ENCODE data around the gene MED15. TPM values are rescaled to one million over a fixed set of nuclear protein-coding genes. Genes with fewer than 3 reads are reported as not detected.

MED15 gene
- total and polyA plus RNA-seq, 2 donors from 2014 or later: 31.7 to 102 TPM

GRCh38 chr22:20562607-20563465 is 55.4 kb downstream of the MED15 start:
- H3K4me1 ChIP-seq (ENCODE audit: control insufficient read depth in 2 of 3, insufficient read depth in 2 of 3, low read depth in 1 of 3, low read length in 3 of 3): peaks cover 0 to 15% (median 4%) of the 10 kb centered on the region in 3 donors

GRCh38 chr22:20563466-20563906 is 56.1 kb downstream of the MED15 start:
- H3K36me3 ChIP-seq (ENCODE audit: control insufficient read depth in 2 of 3, insufficient read depth in 3 of 3, low read length in 3 of 3): peaks cover 6 to 43% (median 26%) of the 10 kb centered on the region in 3 donors

More at GRCh38 chr22:20562607-20563465, 55.4 kb downstream of the MED15 start:
- Histone ChIP-seq H3K27ac (ENCODE audit: low read depth in 2 of 2, low read length in 2 of 2) (no peak overlapping the region), H3K36me3 (ENCODE audit: control insufficient read depth in 2 of 3, insufficient read depth in 3 of 3, low read length in 3 of 3) (peaks cover 5 to 42% (median 25%) of the 10 kb centered on the region in 3 donors), H3K27me3 (ENCODE audit: control insufficient read depth, insufficient read depth, low read length) (no peaks in the 10 kb centered on the region), H3K9me3 (ENCODE audit: control insufficient read depth in 2 of 3, insufficient read depth in 1 of 3, low read length in 3 of 3) (no peaks in the 10 kb centered on the region), H3K4me3 (ENCODE audit: low read length in 3 of 3) (no peak overlapping the region), H3K9ac (ENCODE audit: low read length in 3 of 3) (no peak overlapping the region)
- TF ChIP-seq CTCF (IDR thresholded peaks at IDR 0.05; ENCODE audit: borderline replicate concordance, extremely low read depth, insufficient read depth): no peak
- FAIRE-seq (no peak), DNase-seq (no peak)
- intact Hi-C loops (cut with DNase I): no loop called here

GRCh38 chr22:20563941-20564371 is 56.5 kb downstream of the MED15 start:
- intact Hi-C loops (cut with DNase I): no loop called here
- Histone ChIP-seq H3K4me3 (ENCODE audit: low read length in 3 of 3) (no peak overlapping the region), H3K36me3 (ENCODE audit: control insufficient read depth in 2 of 3, insufficient read depth in 3 of 3, low read length in 3 of 3) (peaks cover 4 to 43% (median 27%) of the 10 kb centered on the region in 3 donors), H3K27me3 (ENCODE audit: control insufficient read depth, insufficient read depth, low read length) (no peaks in the 10 kb centered on the region), H3K4me1 (ENCODE audit: control insufficient read depth in 2 of 3, insufficient read depth in 2 of 3, low read depth in 1 of 3, low read length in 3 of 3) (peaks cover 0 to 20% (median 15%) of the 10 kb centered on the region in 3 donors), H3K9ac (ENCODE audit: low read length in 3 of 3) (no peak overlapping the region), H3K27ac (ENCODE audit: low read depth in 2 of 2, low read length in 2 of 2) (no peak overlapping the region), H3K9me3 (ENCODE audit: control insufficient read depth in 2 of 3, insufficient read depth in 1 of 3, low read length in 3 of 3) (no peaks in the 10 kb centered on the region)
- no peak for TF ChIP-seq CTCF (IDR thresholded peaks at IDR 0.05; ENCODE audit: borderline replicate concordance, extremely low read depth, insufficient read depth)
- DNase-seq (no peak), FAIRE-seq (no peak)

More at GRCh38 chr22:20563466-20563906, 56.1 kb downstream of the MED15 start:
- intact Hi-C loops (cut with DNase I): no loop called here
- Histone ChIP-seq H3K9me3 (ENCODE audit: control insufficient read depth in 2 of 3, insufficient read depth in 1 of 3, low read length in 3 of 3) (no peaks in the 10 kb centered on the region), H3K4me3 (ENCODE audit: low read length in 3 of 3) (no peak overlapping the region), H3K9ac (ENCODE audit: low read length in 3 of 3) (no peak overlapping the region), H3K4me1 (ENCODE audit: control insufficient read depth in 2 of 3, insufficient read depth in 2 of 3, low read depth in 1 of 3, low read length in 3 of 3) (peaks cover 0 to 16% (median 10%) of the 10 kb centered on the region in 3 donors), H3K27ac (ENCODE audit: low read depth in 2 of 2, low read length in 2 of 2) (no peak overlapping the region), H3K27me3 (ENCODE audit: control insufficient read depth, insufficient read depth, low read length) (no peaks in the 10 kb centered on the region)
- no peak for FAIRE-seq
- no peak for DNase-seq
- no peak for TF ChIP-seq CTCF (IDR thresholded peaks at IDR 0.05; ENCODE audit: borderline replicate concordance, extremely low read depth, insufficient read depth)

Data from kidney (tissue), 14 donors.